PC-9 (cell line): Measurements from ENCODE around the gene C1orf21.

Source experiments
- EZH2 ChIP-seq: fragments of 200-600 bp; sonication (generic); IDR thresholded peaks from 2 replicates; pipeline ENCODE4 v1.8.0; 2017; ENCODE audit warnings: antibody characterized with exemption, low read depth
- TF ChIP-seq, protein P1 (sequence below): fragments of 200-600 bp; sonication (generic); conservative IDR thresholded peaks from 2 replicates; pipeline ENCODE4 v1.6.1; 2017; ENCODE audit warnings: mixed run types, antibody characterized with exemption, mild to moderate bottlenecking, moderate library complexity

DNA sequence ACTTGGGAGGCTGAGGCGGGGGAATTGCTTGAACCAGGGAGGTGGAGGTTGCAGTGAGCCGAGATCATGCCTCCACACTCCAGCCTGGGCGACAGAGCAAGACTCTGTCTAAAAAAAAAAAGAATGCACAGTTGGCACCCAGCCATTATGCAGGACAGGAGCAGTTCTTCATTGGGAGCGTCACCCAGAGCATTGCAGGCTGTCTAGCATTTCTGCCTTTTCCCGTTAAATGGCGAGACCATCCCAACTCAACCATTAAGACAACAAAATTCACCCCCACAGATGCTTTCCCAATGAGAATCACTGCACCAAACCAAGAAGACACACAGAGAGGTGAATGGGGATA, 262.0 kb downstream of the C1orf21 start:
- TF ChIP-seq, protein P1, sequence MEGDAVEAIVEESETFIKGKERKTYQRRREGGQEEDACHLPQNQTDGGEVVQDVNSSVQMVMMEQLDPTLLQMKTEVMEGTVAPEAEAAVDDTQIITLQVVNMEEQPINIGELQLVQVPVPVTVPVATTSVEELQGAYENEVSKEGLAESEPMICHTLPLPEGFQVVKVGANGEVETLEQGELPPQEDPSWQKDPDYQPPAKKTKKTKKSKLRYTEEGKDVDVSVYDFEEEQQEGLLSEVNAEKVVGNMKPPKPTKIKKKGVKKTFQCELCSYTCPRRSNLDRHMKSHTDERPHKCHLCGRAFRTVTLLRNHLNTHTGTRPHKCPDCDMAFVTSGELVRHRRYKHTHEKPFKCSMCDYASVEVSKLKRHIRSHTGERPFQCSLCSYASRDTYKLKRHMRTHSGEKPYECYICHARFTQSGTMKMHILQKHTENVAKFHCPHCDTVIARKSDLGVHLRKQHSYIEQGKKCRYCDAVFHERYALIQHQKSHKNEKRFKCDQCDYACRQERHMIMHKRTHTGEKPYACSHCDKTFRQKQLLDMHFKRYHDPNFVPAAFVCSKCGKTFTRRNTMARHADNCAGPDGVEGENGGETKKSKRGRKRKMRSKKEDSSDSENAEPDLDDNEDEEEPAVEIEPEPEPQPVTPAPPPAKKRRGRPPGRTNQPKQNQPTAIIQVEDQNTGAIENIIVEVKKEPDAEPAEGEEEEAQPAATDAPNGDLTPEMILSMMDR, result no peak
- TF ChIP-seq EZH2, result no peak
